Stimulated activated CD4-positive, alpha-beta T cell treated with anti-CD3 and anti-CD28 coated beads, Interleukin-12 subunit alpha, Interleukin-12 subunit beta, amount 100 ng/mL, for 48 hours (primary cell): ENCODE data around the gene NFU1.

ENCODE experiments used
- DNase-seq, 3 donors: peaks; one replicate each; pipeline ENCODE4 v3.0.0-alpha.2; 2020; ENCODE audit warnings: low read depth in 2 of 3, low spot score in 1 of 3

The NFU1 gene

DNA sequence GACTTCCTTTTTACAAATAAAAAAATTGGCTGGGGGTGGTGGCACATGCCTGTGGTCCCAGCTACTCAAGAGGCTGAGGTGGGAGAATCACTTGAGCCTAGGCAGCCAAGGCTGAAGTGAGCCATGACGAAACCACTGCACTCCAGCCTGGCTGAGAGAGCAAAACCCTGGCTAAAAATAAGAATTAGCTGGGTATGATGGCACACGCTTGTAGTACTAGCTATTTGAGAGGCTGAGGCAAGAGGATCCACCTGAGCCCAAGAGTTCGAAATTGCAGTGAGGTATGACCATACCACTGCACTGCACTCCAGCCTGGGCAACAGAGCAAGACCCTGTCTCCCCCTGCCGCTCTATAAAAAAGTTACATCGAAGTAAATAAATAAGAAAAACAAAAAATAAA is 83.9 kb downstream of the NFU1 start:
- DNase-seq, result no peak

DNA sequence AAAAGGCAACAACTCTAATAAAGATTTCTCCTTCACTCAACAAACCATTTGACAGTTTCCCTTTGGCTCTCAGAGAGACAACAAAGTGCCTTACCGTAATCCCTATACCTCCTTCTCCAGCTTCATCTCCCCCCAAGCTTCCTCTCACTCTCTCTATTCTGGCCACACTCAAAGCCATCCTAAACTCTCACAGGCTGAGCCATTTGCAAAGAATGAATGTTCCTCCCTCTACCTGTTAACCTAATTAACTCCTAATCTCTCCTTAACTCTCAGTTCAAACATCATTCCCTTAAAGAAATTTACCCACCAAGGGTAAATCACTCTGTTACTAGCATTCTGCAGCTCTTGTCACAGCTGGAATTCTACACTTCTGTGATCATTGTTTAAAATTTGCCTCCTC is 88.5 kb downstream of the NFU1 start:
- DNase-seq, result no peak
